ENCODE results near the gene SP7. TPM values are rescaled to one million over a fixed set of nuclear protein-coding genes. Genes with fewer than 3 reads are reported as not detected.
A peak's percentile ranks its signal among the peaks of the same experiment; 100 is the strongest.

The SP7 gene
- total and polyA plus RNA-seq, 10 of the 15 experiments (the other 5 are each of a cell fraction or from before 2014, with no cell fraction given), result 0.05 to 0.11 TPM; not detected in 8

DNA sequence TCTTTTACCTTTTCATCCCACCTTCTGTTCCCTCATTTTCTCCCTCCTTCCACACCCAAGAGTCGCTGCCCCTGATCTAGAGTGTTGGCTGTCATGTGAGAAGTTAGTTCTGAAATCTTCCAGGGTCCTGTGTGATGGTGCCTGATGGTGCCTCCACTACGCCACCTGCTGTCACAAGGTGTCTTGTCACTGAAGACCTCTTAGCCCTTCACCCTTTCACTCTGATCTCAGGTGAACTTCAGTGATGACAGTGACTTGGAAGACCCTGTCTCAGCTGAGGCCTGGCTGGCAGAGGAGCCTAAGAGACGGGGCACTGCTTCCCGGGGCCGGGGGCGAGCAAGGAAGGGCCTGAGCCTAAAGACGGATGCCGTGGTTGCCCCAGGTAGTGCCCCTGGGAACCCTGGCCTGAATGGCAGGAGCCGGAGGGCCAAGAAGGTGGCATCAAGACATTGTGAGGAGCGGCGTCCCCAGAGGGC, 48.4 kb downstream of the SP7 start:
- ChIA-PET CTCF (interaction anchor here (0.5 to 12.9 kb wide), 17 partner anchors 9 to 222 kb away, joined by 3 to 315 read pairs (median 6); partner anchors contain the start of genes AAAS, ESPL1 and ITGB7), SMC1A (ENCODE audit: uncharacterized antibody, unreplicated experiment) (interaction anchor here (0.8 to 10.8 kb wide), 9 partner anchors 10 to 221 kb away, joined by 3 to 96 read pairs (median 3); partner anchors contain the start of gene ESPL1), POLR2A (no interaction called here), RAD21 (ENCODE audit: unreplicated experiment) (interaction anchor here (0.6 to 8.2 kb wide), 10 partner anchors 19 to 222 kb away, joined by 3 to 102 read pairs (median 4); no protein-coding TSS in a partner anchor)
- FAIRE-seq (peak; percentile 99), ATAC-seq (peak; percentile 99), DNase-seq (ENCODE audit: low read depth, low spot score) (peak; percentile 17)
- in situ Hi-C loops (cut with MboI) (loop anchor here (5.0 kb wide), 2 partner anchors 75 to 125 kb away; no protein-coding TSS in a partner anchor), intact Hi-C loops (cut with micrococcal nuclease; ENCODE audit: unreplicated experiment) (loop anchor here (1.0 kb wide), 3 partner anchors 74 to 221 kb away; no protein-coding TSS in a partner anchor)
- Histone ChIP-seq H3K4me2 (ENCODE audit: control insufficient read depth, insufficient read depth) (no peak overlapping the region), H3K27me3 (replicated peaks in 1 of 2; ENCODE audit: control insufficient read depth in 2 of 2, insufficient read depth in 2 of 2, low read length in 1 of 2) (no peaks in the 10 kb centered on the region), H3K9me3 (replicated peaks; ENCODE audit: control insufficient read depth, insufficient read depth, low read length) (no peaks in the 10 kb centered on the region), H3K27ac (ENCODE audit: control insufficient read depth, insufficient read depth) (no peak overlapping the region), H3K79me2 (ENCODE audit: control insufficient read depth, insufficient read depth, low read length) (no peaks in the 10 kb centered on the region), H3K36me3 (ENCODE audit: control insufficient read depth in 2 of 2, insufficient read depth in 2 of 2, low read length in 1 of 2) (peaks cover 29 to 30% of the 10 kb centered on the region in 2 experiments), H2AFZ (ENCODE audit: control insufficient read depth, low read depth, low read length) (no peak overlapping the region; the same call in 1 of the 2 replicates), H4K20me1 (ENCODE audit: control insufficient read depth, insufficient read depth) (no peaks in the 10 kb centered on the region), H3K4me1 (ENCODE audit: control insufficient read depth, insufficient read depth, low read length) (no peaks in the 10 kb centered on the region), H3K9ac (ENCODE audit: control insufficient read depth, insufficient read depth, low read length) (no peak overlapping the region), H3K4me3 (no peak overlapping the region)
- 70% methylated on average over 11 of the region's 11 CpGs for WGBS (ENCODE audit: insufficient coverage, insufficient replicate concordance, low lambda C conversion rate, missing lambda C conversion rate)
- no TSS peak for BruUV-seq (replicated peaks)
- TF ChIP-seq ASH2L (IDR thresholded peaks at IDR 0.05; ENCODE audit: borderline replicate concordance, low read depth) (no peak), SMC3 (IDR thresholded peaks at IDR 0.05; ENCODE audit: borderline replicate concordance, low read length) (peak; percentile 94), SMAD5 (IDR thresholded peaks at IDR 0.05; ENCODE audit: low read depth) (no peak), NRF1 (conservative IDR thresholded peaks at IDR 0.05; ENCODE audit: low read depth, low read length) (no peak), SMARCA5 (IDR thresholded peaks at IDR 0.05) (peak; percentile 23; the same call in 1 of the 2 replicates), RAD51 (IDR thresholded peaks at IDR 0.05) (no peak), YY1 (IDR thresholded peaks at IDR 0.05; ENCODE audit: low read depth, low read length) (peak; percentile 76; the same call in 1 of the 2 replicates), KAT2A (conservative IDR thresholded peaks at IDR 0.05; ENCODE audit: control insufficient read depth, low read depth, low read length) (no peak), ZNF207 (IDR thresholded peaks at IDR 0.05; ENCODE audit: borderline replicate concordance) (no peak), POLR2AphosphoS5 (IDR thresholded peaks at IDR 0.05; ENCODE audit: low read length) (no peak), FOXM1 (IDR thresholded peaks at IDR 0.05; ENCODE audit: low read depth, low read length) (no peak), RAD21 (IDR thresholded peaks at IDR 0.05; ENCODE audit: insufficient read depth, low read depth, low read length) (peak; percentile 84), ZSCAN29 (IDR thresholded peaks at IDR 0.05) (no peak), RELA (IDR thresholded peaks at IDR 0.05; ENCODE audit: borderline replicate concordance, partially characterized antibody) (no peak), JUND (IDR thresholded peaks at IDR 0.05; ENCODE audit: low read depth, low read length) (no peak), IKZF2 (IDR thresholded peaks at IDR 0.05) (no peak), MYB (IDR thresholded peaks at IDR 0.05; ENCODE audit: borderline replicate concordance, low read depth, low read length) (no peak), ZBED1 (IDR thresholded peaks at IDR 0.05; ENCODE audit: borderline replicate concordance) (no peak)
- TF ChIP-seq, protein P1, sequence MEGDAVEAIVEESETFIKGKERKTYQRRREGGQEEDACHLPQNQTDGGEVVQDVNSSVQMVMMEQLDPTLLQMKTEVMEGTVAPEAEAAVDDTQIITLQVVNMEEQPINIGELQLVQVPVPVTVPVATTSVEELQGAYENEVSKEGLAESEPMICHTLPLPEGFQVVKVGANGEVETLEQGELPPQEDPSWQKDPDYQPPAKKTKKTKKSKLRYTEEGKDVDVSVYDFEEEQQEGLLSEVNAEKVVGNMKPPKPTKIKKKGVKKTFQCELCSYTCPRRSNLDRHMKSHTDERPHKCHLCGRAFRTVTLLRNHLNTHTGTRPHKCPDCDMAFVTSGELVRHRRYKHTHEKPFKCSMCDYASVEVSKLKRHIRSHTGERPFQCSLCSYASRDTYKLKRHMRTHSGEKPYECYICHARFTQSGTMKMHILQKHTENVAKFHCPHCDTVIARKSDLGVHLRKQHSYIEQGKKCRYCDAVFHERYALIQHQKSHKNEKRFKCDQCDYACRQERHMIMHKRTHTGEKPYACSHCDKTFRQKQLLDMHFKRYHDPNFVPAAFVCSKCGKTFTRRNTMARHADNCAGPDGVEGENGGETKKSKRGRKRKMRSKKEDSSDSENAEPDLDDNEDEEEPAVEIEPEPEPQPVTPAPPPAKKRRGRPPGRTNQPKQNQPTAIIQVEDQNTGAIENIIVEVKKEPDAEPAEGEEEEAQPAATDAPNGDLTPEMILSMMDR (IDR thresholded peaks at IDR 0.05 in 2 of 3, conservative IDR thresholded peaks at IDR 0.05 in 1 of 3; ENCODE audit: control insufficient read depth in 2 of 3, extremely low read depth in 1 of 3, insufficient read depth in 1 of 3, low read depth in 3 of 3, low read length in 3 of 3), result peak; percentile 76 to 80 (median 78)
- TF ChIP-seq, protein P2, sequence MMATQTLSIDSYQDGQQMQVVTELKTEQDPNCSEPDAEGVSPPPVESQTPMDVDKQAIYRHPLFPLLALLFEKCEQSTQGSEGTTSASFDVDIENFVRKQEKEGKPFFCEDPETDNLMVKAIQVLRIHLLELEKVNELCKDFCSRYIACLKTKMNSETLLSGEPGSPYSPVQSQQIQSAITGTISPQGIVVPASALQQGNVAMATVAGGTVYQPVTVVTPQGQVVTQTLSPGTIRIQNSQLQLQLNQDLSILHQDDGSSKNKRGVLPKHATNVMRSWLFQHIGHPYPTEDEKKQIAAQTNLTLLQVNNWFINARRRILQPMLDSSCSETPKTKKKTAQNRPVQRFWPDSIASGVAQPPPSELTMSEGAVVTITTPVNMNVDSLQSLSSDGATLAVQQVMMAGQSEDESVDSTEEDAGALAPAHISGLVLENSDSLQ (IDR thresholded peaks at IDR 0.05), result peak; percentile 20; the same call in 1 of the 2 replicates
- TF ChIP-seq, protein P3, sequence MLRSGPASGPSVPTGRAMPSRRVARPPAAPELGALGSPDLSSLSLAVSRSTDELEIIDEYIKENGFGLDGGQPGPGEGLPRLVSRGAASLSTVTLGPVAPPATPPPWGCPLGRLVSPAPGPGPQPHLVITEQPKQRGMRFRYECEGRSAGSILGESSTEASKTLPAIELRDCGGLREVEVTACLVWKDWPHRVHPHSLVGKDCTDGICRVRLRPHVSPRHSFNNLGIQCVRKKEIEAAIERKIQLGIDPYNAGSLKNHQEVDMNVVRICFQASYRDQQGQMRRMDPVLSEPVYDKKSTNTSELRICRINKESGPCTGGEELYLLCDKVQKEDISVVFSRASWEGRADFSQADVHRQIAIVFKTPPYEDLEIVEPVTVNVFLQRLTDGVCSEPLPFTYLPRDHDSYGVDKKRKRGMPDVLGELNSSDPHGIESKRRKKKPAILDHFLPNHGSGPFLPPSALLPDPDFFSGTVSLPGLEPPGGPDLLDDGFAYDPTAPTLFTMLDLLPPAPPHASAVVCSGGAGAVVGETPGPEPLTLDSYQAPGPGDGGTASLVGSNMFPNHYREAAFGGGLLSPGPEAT (IDR thresholded peaks at IDR 0.05; ENCODE audit: low read depth), result no peak
